PC-3 (cell line): ENCODE measurements around the gene TRABD2B. TPM values are rescaled to one million over a fixed set of nuclear protein-coding genes. Genes with fewer than 3 reads are reported as not detected.

Experiments used
- ATAC-seq: fragments of 200-7000 bp; cut with Tn5 transposase; 2 replicates; pipeline ENCODE4 v1.9.1; 2020; ENCODE audit warnings: mild to moderate bottlenecking, moderate library complexity
- BruUV-seq: library from RNA; stranded (reverse); fragments of 400-500 nt; replicated peaks from 2 replicates; lab custom pipeline; 2021; lab: Mats Ljungman, UMichigan
- CTCF ChIA-PET: fragments of 300-600 bp; sonication (Branson Sonifier 250); formaldehyde crosslinking; loops from one replicate; lab custom pipeline; 2022; ENCODE audit warnings: antibody characterized with exemption; lab: Charles Lee
- POLR2A ChIA-PET: fragments of 300-600 bp; sonication (Branson Sonifier 250); formaldehyde crosslinking; loops from one replicate; lab custom pipeline; 2022; ENCODE audit warnings: antibody characterized with exemption; ENCODE audit not compliant: unreplicated experiment; lab: Charles Lee
- DNase-seq: peaks from one replicate; pipeline ENCODE4 v3.0.0-alpha.2; 2015
- H2AFZ ChIP-seq: fragments of 300-600 bp; sonication (generic); 2 replicates; pipeline ENCODE4 v1.6.0; 2016; ENCODE audit warnings: antibody characterized with exemption, low read length
- H3F3A ChIP-seq: fragments of 300-600 bp; sonication (generic); one replicate; pipeline ENCODE4 v1.6.0; 2017; ENCODE audit warnings: antibody characterized with exemption, low read length, control low read depth, mild to moderate bottlenecking; ENCODE audit not compliant: unreplicated experiment
- H3K27ac ChIP-seq: fragments of 300-600 bp; sonication (generic); 2 replicates; pipeline ENCODE4 v1.5.1; 2016; ENCODE audit warnings: mild to moderate bottlenecking, low read length
- H3K27me3 ChIP-seq: fragments of 300-600 bp; sonication (generic); 2 replicates; pipeline ENCODE4 v1.6.1; 2016; ENCODE audit warnings: low read length, mixed read lengths
- H3K36me3 ChIP-seq: fragments of 300-600 bp; sonication (generic); 2 replicates; pipeline ENCODE4 v1.6.1; 2016; ENCODE audit warnings: low read depth, mixed run types, low read length, mixed read lengths
- H3K4me1 ChIP-seq: fragments of 300-600 bp; sonication (generic); 2 replicates; pipeline ENCODE4 v1.5.1; 2016; ENCODE audit warnings: low read length; ENCODE audit not compliant: insufficient read depth
- H3K4me2 ChIP-seq: fragments of 300-600 bp; sonication (generic); 2 replicates; pipeline ENCODE4 v1.6.0; 2016; ENCODE audit warnings: low read length
- H3K4me3 ChIP-seq: fragments of 300-600 bp; sonication (generic); 2 replicates; pipeline ENCODE4 v1.5.1; 2016; ENCODE audit warnings: mild to moderate bottlenecking, low read length, mixed read lengths
- H3K79me2 ChIP-seq: fragments of 300-600 bp; sonication (generic); 2 replicates; pipeline ENCODE4 v1.6.1; 2017; ENCODE audit warnings: low read length, mixed read lengths
- H3K9ac ChIP-seq: fragments of 300-600 bp; sonication (generic); 2 replicates; pipeline ENCODE4 v1.6.0; 2016; ENCODE audit warnings: mild to moderate bottlenecking, low read length
- H3K9me2 ChIP-seq: fragments of 300-600 bp; sonication (generic); replicated peaks from 2 replicates; pipeline ENCODE4 v1.6.1; 2016; ENCODE audit warnings: mixed run types, low read length, mixed read lengths
- H3K9me3 ChIP-seq: fragments of 300-600 bp; sonication (generic); 2 replicates; pipeline ENCODE4 v1.6.1; 2016; ENCODE audit warnings: low read length, mixed read lengths
- H4K20me1 ChIP-seq: fragments of 300-600 bp; sonication (generic); 2 replicates; pipeline ENCODE4 v1.6.1; 2016; ENCODE audit warnings: low read length, mixed read lengths
- CTCF ChIP-seq: fragments of 300-600 bp; sonication (generic); conservative IDR thresholded peaks from 2 replicates; pipeline ENCODE4 v1.5.1; 2017; ENCODE audit warnings: antibody characterized with exemption, low read depth, mild to moderate bottlenecking, low read length
- EZH2 ChIP-seq: fragments of 300-600 bp; sonication (generic); IDR thresholded peaks from one replicate; pipeline ENCODE4 v1.6.1; 2017; ENCODE audit warnings: antibody characterized with exemption, mild to moderate bottlenecking, low read length; ENCODE audit not compliant: unreplicated experiment
- EZH2phosphoT487 ChIP-seq: fragments of 300-600 bp; sonication (generic); IDR thresholded peaks from 2 replicates; pipeline ENCODE4 v1.6.1; 2018; ENCODE audit warnings: mild to moderate bottlenecking, antibody characterized with exemption, low read length, borderline replicate concordance
- intact Hi-C: fragments of 100-400 bp; cut with micrococcal nuclease; formaldehyde crosslinking; loops from 2 replicates; pipeline ENCODE4 v1.9.0; 2023
- total RNA-seq: library from RNA; depleted of rRNA; stranded (reverse); fragments of >200 nt; gene quantifications from 2 replicates; pipeline ENCODE4 v1.2.3, GENCODE V29; 2014

Gene TRABD2B
- total RNA-seq, 1 experiment from 2014 or later: 0.44 TPM

- Histone ChIP-seq H4K20me1 (no peaks in the 10 kb centered on the region), H3F3A (no peaks in the 10 kb centered on the region), H3K4me3 (no peak overlapping the region), H3K27me3 (no peaks in the 10 kb centered on the region), H3K4me2 (no peak overlapping the region), H3K9me2 (no peaks in the 10 kb centered on the region), H3K9me3 (no peaks in the 10 kb centered on the region), H3K27ac (no peak overlapping the region), H3K79me2 (no peaks in the 10 kb centered on the region), H3K36me3 (no peaks in the 10 kb centered on the region), H3K9ac (no peak overlapping the region), H3K4me1 (no peaks in the 10 kb centered on the region), H2AFZ (no peak overlapping the region)
- ChIA-PET POLR2A (no interaction called here), CTCF (no interaction called here)
- no peak for DNase-seq
- no TSS peak for BruUV-seq
- intact Hi-C loops: no loop called here
- ATAC-seq: no peak
- TF ChIP-seq EZH2phosphoT487: no peak
- TF ChIP-seq EZH2: no peak
- no peak for TF ChIP-seq CTCF
Observed at GRCh38 chr1:47979724-47980123, 17.5 kb downstream of the TRABD2B start.

- ATAC-seq (no peak), DNase-seq (no peak)
- no peak overlapping the region for H3K27ac ChIP-seq
- ChIA-PET POLR2A (no interaction called here), CTCF (no interaction called here)
- intact Hi-C loops: no loop called here
- BruUV-seq: no TSS peak
- H3K27me3 ChIP-seq: no peaks in the 10 kb centered on the region
- no peaks in the 10 kb centered on the region for H3K4me1 ChIP-seq
- H4K20me1 ChIP-seq: no peaks in the 10 kb centered on the region
- no peaks in the 10 kb centered on the region for H3K79me2 ChIP-seq
- H3K9me2 ChIP-seq: no peaks in the 10 kb centered on the region
- no peak for TF ChIP-seq EZH2phosphoT487
- no peak for TF ChIP-seq EZH2
- no peak for TF ChIP-seq CTCF
- H3K9ac ChIP-seq: no peak overlapping the region
- H3K4me2 ChIP-seq: no peak overlapping the region
- no peaks in the 10 kb centered on the region for H3K9me3 ChIP-seq
- no peak overlapping the region for H2AFZ ChIP-seq
- H3K36me3 ChIP-seq: no peaks in the 10 kb centered on the region
- H3F3A ChIP-seq: no peaks in the 10 kb centered on the region
- no peak overlapping the region for H3K4me3 ChIP-seq
Observed at GRCh38 chr1:47978486-47978885, 18.7 kb downstream of the TRABD2B start.

GRCh38 chr1:47976728-47977127 lies 20.5 kb downstream of the TRABD2B start:
- no peaks in the 10 kb centered on the region for H3K79me2 ChIP-seq
- no peak overlapping the region for H3K9ac ChIP-seq
- no peaks in the 10 kb centered on the region for H3K27me3 ChIP-seq
- no peak for DNase-seq
- H3K36me3 ChIP-seq: no peaks in the 10 kb centered on the region
- no peaks in the 10 kb centered on the region for H3K9me3 ChIP-seq
- TF ChIP-seq EZH2phosphoT487: no peak
- TF ChIP-seq EZH2: no peak
- TF ChIP-seq CTCF: no peak
- no peaks in the 10 kb centered on the region for H3K9me2 ChIP-seq
- no peak overlapping the region for H3K27ac ChIP-seq
- no peaks in the 10 kb centered on the region for H3F3A ChIP-seq
- ChIA-PET CTCF (no interaction called here), POLR2A (no interaction called here)
- H3K4me2 ChIP-seq: no peak overlapping the region
- intact Hi-C loops: no loop called here
- no peak overlapping the region for H3K4me3 ChIP-seq
- no peaks in the 10 kb centered on the region for H4K20me1 ChIP-seq
- no TSS peak for BruUV-seq
- H3K4me1 ChIP-seq: no peaks in the 10 kb centered on the region
- no peak overlapping the region for H2AFZ ChIP-seq
- no peak for ATAC-seq
